HG03460 (cell line): ENCODE measurements around the gene C16orf54.
"Not testable (repeated sequence)": the region's sequence is repeated elsewhere in the genome, so short reads cannot be mapped to it uniquely, and the experiment has no call there.

ENCODE experiments used
- ATAC-seq: cut with Tn5 transposase; IDR thresholded peaks from one replicate; pipeline ENCODE4 v1.9.1; 2021; ENCODE audit not compliant: unreplicated experiment

C16orf54 gene

DNA sequence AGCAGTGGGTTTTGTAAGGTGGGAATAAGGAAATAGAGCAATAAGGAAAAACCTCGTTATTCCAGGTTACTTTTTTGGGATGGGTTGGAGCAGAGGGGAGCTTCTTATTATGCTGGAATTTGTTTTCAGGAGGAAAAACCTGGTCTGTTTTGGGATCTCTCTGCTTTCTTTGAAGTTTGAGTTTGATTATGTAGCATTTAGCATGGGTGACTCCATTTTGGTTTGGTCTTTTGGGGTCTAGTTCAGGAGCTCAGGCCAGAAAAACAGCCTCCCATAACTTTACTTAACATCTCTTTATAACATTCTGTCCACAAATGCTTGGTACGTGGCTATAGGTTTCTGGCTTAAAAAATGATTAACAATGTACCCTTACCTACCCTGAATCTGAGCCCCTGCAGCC lies 23.7 kb upstream of the C16orf54 start:
- ATAC-seq: no peak

DNA sequence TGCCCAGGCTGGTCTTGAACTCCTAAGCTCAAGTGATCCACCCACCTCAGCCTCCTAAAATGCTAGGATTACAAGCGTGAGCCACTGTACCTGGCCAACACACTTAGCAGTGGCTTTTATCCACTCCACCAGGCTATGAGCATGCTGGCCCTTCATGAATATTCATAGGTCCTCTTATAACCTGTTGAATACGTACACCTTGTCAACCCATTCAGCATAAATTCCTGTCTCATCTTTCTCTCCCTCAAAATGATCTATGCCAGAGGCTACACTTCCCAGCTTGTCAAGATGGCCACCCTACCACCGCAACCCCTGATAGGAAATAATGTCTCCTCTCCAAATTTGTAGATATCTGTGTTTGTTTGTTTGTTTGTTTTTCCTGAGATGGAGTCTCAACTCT lies 21.3 kb upstream of the C16orf54 start:
- ATAC-seq: no peak

DNA sequence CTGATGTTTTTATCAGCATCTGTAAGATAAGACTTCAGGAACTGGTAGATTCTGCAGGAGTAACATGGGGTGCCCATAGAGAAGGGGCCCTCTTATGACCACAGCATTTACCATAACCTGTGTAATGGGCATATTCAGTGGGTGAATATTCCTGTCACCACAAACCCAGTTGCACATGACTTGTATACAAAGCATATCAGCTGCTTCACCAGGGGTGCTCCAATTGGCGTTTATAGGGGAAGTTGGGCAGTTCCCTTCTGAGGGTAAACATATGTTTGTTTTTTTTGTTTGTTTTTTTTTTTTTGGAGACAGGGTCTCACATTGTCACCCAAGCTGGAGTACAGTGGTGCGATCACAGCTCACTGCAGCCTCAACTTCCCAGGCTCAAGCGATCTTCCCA lies 20.8 kb upstream of the C16orf54 start:
- no peak for ATAC-seq

DNA sequence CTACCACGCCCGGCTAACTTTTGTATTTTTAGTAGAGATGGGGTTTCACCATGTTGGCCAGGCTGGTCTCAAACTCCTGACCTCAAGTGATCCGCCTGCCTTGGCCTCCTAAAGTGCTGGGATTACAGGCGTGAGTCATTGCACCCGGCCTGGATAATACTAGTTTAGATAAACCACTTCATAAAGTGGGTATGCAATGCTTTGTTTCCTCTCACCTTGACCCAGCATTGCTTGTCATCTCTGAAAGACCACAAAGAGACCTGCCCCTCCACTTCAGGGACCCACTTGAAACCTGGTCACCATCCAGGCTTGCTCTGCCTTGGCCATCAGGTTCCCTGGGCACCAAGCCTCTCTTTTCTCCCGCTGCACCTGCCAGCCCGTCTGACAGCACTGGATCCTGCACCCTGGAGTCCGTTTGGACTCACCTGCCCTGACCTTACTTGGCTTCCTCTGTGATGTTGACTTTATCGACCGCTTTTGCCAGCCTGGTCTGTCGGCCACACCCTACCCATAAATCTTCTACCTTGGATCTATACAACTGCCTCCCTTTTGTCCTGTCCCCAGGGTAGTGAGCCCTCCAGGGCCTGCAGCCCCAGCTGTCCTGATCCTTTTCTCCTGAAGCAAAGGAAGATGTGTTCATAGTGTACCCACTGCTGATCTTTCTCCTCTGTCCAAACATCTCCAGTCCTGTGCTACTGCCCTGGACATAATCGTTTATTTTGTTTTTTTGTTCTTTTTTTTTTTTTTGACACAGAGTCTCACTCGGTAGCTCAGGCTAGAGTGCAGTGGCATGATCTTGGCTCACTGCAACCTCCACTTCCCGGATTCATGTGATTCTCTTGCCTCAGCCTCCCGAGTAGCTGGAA lies 19.6 kb upstream of the C16orf54 start:
- no peak for ATAC-seq

DNA sequence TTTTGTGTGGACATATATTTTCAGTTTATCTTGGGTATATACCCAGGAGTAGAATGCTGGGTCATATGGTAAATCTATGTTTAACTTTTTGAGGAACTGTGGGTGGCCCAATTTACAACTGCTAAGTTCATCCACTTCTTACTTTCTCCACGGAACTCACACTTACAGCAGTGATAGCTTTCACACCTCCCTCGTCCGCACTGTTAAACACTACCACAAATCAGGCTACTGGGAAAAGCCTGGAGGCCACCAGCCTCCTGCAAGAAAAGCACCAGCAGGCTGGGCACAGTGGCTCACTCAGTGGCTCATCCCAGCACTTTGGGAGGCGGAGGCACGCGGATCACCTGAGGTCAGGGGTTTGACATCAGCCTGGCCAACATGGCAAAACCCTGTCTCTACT lies 17.5 kb upstream of the C16orf54 start:
- ATAC-seq: no peak

DNA sequence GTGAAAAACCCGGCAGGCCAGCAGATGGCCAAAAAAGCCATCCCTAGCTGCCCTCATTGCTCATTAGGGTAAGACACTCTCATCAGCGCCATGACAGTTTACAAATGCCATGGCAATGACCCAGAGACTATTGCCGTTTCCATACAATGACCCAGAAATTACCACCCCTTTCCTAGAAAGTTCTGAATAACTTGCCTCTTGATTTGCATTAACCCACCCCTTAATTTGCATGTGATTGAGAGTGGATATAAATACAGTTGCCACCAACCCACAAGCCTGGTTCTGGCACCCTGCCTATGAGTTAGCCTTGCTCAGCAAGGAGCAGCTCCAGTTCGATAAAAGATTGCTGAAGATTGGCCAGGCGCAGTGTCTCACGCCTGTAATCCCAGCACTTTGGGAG lies 16.1 kb upstream of the C16orf54 start:
- no peak for ATAC-seq

DNA sequence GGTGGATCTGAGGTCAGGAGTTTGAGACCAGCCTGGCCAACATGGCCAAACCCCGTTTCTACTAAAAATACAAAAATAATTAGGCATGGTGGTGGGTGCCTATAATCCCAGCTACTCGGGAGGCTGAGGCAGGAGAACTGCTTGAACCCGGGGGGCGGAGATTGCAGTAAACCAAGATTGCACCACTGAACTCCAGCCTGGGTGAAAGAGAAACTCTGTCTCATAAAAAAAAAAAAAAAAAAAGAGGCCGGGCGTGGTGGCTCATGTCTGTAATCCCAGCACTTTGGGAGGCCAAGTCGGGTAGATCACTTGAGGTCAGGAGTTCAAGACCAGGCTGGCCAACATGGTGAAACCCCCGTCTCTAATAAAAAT lies 15.5 kb upstream of the C16orf54 start:
- ATAC-seq: not testable (repeated sequence)

DNA sequence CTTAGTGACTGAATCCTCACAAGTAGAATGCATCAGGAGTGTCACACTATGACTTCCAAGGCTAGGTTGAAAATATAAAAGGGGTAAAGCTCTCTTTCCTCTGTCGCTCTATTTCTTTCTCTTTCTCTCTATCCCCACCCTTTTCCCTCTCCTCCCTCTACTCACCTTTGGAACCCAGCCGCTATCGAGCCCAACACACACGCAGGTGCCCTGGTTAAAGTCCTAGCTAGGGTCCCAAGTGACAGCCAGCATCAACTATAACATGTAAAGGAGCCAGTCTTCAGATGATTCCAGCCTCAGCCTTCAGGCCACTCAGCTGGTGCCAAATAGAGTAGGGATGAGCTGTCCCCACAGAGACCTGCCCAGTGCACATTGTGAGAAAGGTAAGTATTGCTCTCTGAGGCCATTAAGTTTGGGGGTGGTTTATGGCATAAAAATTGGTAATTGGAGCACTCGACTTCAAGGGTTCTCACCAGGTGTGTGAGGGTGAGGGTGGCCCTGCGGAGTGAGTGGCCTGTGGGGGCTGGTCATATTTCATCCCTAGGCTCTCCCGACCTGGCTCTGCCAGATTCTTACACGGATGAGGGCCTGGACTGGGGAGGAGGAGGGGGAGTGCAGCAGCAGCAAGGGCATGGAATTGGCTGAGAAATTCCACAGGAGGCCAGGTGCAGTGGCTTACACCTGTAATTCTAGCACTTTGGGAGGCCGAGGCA lies 14.9 kb upstream of the C16orf54 start:
- ATAC-seq: no peak

DNA sequence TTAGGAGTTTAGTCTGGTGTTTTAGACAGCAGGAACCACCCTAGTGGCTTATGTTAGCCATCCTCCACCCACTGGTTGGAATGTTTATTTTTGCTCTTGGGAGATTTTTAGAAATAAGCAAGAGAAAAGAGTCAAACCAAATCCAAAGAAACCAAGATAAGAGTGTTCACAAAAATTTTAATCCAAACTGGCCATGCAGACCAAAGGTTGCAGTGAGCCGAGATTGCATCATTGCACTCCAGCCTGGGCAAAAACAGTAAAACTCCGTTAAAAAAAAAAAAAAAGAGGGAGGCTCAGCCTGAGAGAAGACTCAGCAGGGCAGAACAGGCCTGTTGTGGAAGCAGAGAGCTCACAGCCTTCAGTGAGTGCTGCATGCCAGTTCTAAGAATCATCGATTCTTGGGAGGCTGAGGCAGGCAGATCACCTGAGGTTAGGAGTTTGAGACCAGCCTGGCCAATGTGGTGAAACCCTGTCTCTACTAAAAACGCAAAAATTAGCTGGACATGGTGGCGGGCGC lies 12.2 kb upstream of the C16orf54 start:
- ATAC-seq: no peak

DNA sequence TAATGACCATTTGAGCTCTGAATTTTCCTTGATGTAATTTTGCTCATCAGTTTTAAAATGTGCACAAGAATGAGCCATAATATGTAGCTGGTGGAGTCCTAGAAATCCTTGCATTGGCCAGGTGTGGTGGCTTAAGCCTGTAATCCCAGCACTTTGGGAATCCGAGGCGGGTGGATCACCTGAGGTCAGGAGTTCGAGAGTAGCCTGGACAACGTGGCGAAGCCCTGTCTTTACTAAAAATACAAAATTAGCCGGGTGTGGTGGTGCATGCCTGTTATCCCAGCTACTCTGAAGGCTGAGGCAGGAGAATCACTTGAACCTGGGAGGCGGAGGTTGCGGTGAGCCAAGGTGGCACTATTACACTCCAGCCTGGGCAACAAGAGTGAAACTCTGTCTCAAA lies 11.3 kb upstream of the C16orf54 start:
- ATAC-seq: not testable (repeated sequence)

DNA sequence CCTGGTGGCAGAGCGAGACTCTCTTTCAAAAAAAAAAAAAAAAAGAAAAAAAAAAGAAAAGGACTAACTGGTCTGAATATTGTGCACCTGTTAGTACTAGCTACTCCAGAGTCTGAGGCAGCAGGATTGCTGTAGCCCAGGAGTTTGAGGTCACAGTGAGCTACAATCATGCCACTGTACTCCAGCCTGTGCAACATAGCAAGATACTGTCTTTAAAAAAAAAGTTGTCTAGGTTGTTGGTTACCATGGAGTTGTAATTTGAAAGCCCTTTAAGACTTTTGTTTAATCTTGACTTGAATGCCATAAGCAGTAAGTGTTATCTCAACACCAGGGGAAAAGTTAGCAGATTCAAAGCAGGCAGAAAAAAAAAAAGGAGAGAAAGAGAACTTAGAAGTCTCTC lies 10.9 kb upstream of the C16orf54 start:
- no peak for ATAC-seq

DNA sequence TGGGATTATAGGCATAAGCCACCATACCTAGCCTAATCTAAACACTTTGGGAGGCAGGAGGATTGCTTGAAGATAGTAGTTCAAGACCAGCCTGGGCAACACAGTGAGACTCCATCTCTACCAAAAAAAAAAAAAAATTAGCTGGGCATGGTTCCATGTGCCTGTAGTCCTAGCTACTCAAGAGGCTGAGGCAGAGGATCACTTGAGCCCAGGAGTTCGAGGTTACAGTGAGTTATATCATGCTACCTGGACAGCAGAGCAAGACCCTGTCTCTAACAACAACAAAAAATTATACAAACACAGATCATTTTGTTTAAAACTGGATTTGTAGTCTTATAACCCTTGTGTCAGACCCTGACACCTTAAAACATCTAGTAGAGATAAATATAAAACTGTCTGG lies 7.7 kb upstream of the C16orf54 start:
- ATAC-seq: no peak

DNA sequence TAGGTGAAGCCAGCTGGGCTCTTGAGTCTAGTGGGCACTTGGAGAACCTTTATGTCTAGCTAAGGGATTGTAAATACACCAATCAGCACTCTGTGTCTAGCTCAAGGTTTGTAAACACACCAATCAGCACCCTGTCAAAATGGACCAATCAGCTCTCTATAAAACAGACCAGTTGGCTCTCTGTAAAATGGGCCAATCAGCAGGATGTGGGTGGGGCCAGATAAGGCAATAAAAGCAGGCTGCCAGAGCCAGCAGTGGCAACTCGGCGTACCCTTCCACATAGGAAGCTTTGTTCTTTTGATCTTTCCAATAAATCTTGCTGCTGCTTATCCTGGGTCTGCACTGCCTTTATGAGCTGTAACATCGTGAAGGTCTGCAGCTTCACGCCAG lies 3.0 kb upstream of the C16orf54 start:
- not testable (repeated sequence) for ATAC-seq

DNA sequence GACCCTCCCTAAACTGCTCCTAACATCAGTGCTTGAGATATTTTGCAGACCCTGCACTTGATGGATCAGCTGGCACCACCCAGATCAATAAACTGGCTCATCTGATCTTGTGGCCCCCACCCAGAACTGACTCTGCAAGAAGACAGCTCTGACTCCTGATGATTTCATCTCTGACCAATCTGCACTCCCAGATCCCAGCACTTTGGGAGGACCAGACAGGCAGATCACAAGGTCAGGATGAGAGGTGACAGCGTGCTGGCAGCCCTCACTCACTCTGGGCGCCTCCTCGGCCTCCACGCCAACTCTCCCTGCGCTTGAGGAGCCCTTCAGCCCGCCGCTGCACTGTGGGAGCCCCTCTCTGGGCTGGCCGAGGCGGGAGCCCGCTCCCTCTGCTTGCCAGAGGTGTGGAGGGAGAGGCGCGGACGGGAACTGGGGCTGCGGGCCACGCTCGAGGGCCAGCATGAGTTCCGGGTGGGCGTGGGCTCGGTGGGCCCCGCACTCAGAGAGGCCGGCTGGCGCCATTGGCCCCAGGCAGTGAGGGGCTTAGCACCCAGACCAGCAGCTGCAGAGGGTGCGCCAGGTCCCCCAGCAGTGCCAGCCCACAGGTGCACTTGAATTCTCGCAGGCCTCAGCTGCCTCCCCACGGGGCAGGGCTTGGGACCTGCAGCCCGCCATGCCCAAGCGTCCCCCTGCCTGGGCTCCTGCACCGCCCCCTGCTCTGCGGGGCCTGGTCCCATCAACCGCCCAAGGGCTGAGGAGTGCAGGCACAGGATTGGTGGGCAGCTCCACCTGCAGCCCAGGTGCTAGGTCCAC lies 2.4 kb upstream of the C16orf54 start:
- no peak for ATAC-seq

DNA sequence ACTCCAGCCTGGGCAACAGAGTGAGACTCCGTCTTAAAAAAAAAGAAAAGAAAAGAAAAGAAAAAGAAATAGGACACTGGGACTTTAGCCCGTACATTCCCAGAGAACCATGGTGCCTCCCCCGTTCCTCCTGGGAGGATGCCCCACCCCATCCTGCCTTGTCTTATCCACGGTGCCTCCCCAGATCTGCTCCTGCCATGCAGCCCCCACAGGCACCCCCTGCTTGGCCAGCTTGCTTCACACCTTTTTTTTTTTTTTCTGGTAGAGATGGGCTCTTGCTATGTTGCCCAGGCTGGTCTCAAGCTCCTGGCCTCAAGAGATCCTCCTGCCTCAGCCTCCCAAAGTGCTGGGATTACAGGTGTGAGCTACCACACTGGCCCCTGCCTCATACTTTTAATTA lies 728 bp upstream of the C16orf54 start:
- ATAC-seq: not testable (repeated sequence)

DNA sequence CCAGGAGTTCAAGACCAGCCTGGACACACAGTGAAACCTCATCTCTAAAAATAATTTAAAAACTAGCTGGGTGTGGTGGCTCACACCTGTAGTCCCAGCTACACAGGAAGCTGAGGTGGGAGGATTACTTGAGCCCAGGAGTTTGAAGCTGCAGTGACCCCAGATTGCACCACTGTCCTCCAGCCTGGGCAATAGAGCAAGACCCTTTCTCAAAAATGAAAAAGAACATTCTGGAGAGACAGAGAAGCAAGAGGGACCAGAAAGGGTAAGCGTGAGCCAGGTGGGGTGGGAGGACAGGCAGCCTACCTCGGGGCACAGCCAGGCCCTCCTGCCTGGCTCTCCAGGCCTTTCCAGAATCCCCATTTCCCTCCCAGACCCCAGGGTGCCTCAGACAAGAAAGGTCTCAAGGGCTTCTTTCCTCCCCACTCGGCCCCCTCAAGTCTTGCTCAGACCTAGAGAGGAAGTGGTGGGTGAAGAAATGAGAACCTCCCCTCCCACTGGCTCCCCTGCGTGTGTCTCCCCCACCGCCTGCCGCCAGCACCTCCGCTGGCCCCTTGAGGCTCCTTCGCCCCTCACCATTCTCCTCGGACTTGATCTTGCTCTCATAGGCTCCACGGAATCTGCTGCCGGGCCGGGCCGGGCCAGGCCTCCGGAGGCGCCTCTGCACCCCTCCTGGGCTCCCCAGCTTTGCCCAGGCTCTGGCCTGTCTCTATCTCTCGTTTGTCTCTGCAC lies 503 bp downstream of the C16orf54 start:
- peak; percentile 44 for ATAC-seq

DNA sequence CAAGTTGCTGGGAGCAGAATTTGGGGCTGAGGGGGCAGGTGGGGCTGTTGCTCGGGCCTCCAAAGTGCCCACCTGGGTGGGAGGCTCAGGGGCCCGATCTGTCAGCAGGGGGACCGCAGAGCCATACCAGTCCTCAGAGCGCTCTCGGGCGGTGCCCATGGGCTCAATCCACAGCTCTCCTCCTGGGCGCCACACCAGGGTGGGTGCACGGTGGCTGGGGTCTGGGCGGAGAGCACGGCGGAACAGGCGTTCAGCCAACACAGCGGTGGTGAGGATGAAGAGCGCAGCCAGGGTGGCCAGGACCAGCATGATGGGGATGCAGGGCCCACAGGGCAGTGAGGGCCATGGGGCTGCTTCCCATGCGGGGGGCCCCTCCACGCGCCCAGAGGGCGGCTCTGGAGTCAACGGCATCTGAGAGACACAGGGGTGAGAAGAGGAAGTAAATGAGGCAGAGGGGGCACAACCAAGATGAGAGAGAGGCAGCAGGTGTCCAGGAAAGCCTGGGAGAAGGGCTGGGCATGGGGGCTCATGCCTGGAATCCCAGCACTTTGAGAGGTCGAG lies 1.2 kb downstream of the C16orf54 start:
- ATAC-seq: no peak

DNA sequence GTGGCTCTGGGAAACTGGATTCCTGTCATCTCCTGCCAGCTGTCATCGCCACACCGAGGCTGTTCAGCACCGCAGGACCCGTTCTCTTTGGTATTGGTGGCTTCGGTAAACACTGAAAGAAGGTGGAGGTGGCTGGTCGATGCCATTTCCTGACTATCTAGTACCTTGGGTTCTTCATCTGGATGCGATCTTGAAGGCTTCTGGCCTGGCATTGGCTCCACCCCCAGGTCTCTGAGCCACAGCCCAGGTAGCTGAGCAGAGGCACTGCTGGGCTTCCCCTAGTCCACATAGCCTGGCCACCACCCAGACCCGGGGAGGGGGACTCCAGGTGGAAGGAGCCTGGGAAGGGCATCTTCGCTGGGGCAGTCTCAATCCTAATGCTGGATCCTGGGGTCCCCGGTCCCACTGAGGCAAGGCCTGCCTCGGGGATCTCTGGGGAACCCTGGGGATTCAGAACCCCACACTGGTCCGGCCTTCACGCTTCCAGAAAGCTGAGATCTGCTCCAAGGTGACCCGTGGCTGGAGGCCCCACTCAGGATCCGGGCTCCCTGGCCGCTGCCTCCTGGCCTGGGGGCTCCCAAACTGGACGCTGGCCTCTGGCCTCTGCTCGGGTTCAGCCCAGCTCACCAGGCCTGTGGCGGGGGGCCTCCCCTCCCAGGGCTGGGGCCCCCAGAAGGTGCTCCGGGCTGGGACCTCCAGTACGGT lies 1.8 kb downstream of the C16orf54 start:
- no peak for ATAC-seq

DNA sequence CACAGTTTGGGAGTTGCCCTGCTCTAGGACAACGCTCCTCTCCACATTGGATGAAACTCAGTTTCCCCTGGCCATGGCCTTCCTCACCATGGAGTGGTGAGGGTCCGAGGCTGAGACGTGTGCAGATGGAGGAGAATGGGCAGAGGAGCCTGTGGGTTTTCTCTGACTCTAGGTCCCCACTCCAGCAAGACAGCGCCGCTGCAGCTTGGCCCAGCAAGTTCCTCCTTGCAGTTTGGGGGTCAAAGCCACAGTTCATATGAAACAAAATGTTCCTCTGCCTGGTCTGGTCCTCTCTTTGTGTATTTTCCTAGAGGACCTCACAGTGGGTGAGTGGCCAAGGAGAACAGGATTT lies 2.3 kb downstream of the C16orf54 start:
- no peak for ATAC-seq

DNA sequence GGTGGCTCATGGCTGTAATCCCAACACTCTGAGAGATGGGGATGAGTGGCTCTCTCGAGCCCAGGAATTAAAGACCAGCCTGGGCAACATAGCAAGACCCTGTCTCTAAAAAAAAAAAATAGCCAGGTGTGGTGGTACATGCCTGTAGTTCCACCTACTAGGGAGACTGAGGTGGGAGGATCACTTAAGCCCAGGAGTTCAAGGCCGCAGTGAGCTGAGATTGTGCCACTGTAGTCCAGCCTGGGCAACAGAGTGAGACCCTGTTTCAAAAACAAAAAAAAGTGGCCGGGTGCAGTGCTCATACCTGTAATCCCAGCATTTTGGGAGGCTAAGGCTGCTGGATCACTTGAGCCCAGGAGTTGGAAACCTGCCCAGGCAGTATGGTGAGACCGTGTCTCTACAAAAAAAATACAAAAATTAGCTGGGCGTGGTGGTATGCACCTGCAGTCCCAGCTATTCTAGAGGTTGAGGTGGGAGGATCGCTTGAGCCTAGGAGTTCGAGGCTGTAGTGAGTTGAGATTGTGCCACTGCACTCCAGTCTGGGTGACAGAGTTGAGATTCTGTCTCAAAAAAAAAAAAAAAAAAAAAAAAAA lies 3.0 kb downstream of the C16orf54 start:
- no peak for ATAC-seq
